ENCODE measurements around the gene IPCEF1.

Gene IPCEF1, protein sequence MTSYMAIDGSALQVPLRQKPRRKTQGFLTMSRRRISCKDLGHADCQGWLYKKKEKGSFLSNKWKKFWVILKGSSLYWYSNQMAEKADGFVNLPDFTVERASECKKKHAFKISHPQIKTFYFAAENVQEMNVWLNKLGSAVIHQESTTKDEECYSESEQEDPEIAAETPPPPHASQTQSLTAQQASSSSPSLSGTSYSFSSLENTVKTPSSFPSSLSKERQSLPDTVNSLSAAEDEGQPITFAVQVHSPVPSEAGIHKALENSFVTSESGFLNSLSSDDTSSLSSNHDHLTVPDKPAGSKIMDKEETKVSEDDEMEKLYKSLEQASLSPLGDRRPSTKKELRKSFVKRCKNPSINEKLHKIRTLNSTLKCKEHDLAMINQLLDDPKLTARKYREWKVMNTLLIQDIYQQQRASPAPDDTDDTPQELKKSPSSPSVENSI

DNA sequence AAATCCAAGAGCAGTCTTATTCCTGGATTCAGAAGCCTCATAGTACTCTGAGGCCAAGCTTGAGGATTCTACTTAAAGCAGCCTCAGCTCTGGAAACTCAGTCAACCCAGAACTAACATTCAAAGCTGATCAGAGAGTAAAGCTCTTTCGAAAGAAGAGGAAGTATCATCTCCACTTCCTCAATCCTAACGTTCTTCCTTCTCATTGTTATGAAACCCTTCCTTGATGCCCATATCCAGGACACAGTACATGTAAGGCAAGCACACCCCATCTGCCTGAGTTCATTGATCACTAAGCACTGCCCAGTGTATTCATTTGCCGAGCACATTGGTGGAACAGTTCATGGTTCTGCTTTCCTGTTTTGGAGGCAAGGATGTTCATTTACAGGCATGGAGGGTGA, at the start of gene IPCEF1:
Gene IPCEF1 (minus strand): TSS at position 114 of the 400 bp plus-strand sequence. CDS start 90,856 bp downstream, outside the sequence.
- no peak for DNase-seq (ENCODE audit: low spot score)

DNA sequence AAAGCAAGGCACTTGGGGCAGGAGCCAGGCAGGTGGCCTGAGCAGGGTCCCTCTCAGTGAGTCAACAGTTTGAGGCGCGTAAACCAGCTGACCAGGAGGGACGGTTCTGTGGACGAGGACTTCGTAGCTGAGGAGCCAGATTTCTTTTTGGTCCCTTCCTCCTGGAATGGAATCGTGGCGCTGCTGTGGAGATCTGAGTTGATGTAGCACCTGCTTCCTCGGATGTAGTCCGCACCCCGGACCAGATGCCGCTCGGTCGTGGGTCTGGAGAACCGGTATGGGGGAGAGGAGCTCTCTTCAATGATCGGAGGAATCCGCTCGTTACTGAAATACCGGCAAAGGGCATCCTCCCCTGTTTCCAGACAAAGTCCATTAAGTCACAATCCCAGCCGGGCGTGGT, 49.7 kb upstream of the IPCEF1 start:
- no peak for DNase-seq (ENCODE audit: low spot score)

DNA sequence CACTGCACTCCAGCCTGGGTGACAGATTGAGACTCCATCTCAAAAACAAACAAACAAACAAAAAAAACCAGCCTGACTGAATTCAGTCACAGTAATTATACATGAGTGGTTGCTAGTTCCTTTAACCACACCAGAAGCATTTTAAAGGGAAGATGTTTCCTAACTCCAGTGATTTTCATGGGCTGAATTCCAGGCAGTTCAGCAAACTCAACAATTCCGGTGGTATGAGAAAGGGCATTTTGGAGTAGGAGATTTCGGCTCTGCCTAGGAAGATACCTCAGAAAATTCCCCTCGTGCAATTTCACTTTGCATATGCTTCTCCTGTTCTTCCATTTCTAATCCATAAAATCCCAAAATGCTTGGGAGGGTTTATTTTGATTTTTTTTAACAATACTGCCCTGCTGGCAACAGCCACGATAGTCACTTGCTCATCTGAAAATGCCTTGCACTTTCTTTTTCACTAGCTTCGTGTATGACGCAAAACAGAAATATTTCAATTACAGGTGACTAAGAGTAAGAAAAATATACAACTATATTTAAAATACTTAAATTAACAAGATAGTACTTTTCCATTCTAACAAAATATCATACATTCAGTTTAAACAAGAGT, 48.3 kb upstream of the IPCEF1 start:
- DNase-seq (ENCODE audit: low spot score) = no peak

DNA sequence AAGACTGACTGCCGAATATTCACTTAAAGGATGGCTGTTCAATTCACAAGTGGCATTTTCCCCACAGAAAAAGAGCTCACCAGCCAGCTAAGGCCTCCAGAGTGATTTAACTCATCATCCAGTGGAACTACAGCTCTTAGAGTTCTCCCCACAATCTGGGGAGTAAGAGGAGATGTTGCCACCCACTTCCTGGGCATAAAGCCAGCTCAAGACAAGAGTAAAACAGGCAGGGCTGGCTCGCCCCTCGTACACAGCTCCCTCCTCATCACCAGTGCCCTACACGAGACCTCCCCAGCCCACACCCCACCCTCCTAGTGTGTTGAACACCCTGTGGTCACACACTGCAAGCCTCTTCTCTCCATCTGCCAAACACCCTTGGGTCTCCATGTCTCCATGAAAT, 47.2 kb upstream of the IPCEF1 start:
- DNase-seq (ENCODE audit: low spot score) = no peak

DNA sequence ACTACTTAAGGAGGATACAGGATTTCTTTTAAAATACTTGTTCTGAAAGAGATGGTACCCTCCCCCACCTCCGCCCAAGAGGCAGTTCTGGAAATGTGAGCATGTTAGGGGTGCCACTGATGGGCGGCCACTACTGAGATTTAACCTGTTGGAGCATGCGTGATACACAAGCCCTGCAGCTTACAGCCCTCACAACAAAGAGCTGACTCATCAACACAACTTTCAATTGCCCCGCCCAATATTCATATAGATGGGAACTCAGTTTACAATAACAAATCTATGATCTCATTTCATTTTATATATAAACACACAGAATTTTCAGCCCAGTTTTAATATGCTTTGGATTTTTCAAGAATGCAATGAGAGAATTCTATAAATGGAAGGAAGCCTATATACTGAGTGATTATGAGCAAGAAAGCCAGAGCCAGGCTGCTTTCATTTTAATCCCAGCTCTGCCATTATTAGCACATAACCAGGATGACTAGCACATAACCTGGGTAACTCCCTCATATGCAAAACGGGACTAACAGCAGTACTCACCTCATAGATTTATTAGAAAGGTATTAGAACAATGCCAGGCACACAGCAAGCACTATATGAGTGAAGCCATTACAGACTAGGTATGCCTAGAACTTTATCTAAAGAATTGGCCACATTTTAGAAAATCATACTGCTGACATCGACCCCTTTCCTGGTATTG, 45.6 kb upstream of the IPCEF1 start:
- no peak for DNase-seq (ENCODE audit: low spot score)

DNA sequence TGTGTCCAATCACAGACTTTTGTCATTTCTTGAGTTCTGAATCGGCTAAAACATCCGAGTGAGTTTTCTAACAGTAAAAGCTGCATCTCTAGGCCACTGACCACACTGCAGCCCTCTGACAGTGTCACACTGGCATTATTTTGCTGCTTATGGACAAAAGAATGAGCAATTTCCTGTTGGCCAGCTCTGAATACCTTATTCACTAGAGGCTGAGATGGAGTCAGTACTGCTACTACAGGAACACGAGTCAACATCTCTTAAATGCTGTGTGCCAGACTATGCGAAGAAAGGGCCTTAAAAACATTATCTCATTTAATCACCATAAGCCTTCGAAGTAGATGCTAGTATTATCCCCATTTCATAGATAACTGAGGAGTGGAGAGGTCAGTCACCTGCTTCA, 42.5 kb upstream of the IPCEF1 start:
- DNase-seq (ENCODE audit: low spot score) = no peak

DNA sequence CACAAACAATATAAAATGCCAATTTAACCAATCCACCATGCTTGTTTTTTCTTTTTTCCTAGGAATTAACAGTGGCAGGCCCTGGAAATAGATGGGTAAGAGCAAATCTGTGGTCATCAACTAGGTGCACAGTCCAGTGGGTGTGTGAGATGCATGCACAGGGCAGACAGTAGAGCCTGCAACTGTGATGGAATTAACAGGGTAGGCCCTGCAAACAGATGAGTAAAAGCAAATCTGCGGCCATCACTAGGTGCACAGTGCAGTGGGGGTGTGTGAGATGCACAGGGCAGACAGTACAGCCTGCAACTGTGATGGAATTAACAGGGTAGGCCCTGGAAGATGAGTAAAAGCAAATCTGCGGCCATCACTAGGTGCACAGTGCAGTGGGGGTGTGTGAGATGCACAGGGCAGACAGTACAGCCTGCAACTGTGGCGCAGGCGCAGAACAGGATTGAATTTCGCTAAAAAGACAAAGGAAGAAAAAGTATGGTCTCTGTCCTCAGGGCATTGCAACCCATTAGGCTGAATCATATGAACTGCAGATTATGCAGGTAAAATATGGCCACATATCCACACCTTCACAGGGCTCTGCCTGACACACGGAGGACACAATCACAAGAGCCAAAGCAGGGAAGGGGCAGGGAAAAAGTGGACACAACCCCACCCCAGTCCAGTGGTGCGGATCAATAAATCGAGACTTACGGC, 41.0 kb upstream of the IPCEF1 start:
- DNase-seq (ENCODE audit: low spot score) = no peak

DNA sequence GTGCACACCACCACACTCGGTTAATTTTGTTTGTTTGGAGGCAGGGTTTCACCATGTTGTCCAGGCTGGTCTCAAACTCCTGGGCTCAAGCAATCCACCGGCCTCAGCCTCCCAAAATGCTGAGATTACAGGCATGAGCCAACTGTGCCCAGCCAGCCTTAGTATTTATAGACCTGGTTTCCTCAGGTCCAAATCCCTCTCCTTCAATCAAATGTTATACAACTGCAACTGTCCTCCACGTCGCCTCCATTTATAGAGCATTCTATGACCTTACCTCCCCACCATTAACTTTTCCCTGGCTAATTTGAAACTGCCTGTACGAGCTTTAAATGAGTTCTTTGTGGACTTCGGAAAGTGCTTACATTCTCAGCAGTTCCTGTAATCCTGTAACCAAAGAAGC, 39.3 kb upstream of the IPCEF1 start:
- DNase-seq (ENCODE audit: low spot score) = no peak

DNA sequence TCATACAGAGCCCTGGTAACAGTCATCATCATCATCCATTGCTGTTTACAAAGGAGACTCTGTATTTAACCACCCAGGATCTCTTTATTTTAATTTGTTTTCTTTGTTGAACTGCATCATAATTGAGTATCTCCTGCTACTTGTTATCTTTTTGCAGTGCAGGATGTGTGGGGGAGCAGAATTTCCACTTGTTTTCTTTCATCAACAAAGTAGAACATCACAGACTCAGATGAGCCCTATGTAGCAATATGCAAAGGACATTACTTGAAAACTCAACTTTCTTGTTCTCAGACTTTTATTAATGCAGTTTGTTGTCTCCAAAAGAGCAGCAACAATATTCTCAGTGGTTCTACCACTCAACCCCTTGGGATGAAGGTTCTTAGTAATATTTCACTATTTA, 38.7 kb upstream of the IPCEF1 start:
- DNase-seq (ENCODE audit: low spot score) = no peak

DNA sequence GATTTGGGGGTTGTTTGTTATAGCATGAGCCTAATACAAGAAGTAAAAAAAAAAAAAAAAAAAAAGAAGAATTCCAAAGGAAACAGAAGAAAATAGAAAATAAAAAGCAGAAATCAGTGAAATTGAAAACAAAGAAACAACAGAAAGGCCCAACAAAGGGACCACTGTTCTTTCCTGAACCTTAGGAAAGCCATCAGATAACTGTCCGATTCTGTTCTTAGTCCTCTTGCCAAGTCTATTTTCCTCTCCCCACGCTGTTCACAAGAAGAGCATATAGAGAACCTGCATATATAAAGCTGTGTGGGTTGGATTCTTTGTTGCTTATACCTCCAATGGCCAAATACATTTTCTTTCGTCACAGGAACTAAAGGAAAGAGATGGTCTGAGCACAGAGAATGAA, 38.0 kb upstream of the IPCEF1 start:
- no peak for DNase-seq (ENCODE audit: low spot score)

DNA sequence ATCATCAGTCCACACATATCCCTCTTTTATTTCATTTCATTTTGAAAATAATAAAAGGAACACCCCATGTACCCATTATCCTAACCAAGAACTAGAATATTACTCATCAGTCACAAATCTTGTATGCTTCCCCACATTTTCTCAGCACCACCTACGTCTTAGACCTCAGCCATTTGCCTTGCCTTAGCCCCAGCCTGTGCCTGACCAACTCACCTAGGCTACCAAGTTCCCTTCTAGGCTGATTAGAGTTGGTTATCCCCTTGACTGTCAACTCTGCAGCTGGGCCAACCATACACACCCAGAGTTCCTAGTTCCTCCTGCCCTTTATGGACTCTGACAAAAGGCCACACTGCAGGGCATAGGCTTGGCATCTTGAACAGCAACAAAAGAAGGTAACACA, 33.4 kb upstream of the IPCEF1 start:
- no peak for DNase-seq (ENCODE audit: low spot score)

DNA sequence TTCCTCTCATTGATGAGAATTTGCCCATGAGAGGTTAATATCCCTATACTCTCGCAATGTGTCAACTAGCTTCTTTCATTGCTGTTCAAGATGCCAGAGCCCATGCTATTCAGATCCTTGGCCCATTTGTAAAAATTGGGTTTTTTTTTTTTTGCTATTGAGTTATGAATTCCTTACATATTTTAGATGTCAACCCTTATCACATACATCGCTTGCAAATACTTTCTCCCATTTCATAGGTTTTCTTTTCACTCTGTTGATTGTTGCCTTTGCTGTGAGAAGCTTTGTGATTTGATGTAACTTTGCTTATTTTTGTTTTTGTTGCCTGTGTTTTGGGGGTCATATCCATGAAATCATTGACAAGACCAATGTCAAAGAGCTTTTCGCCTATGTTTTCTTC, 32.2 kb upstream of the IPCEF1 start:
- no peak for DNase-seq (ENCODE audit: low spot score)

DNA sequence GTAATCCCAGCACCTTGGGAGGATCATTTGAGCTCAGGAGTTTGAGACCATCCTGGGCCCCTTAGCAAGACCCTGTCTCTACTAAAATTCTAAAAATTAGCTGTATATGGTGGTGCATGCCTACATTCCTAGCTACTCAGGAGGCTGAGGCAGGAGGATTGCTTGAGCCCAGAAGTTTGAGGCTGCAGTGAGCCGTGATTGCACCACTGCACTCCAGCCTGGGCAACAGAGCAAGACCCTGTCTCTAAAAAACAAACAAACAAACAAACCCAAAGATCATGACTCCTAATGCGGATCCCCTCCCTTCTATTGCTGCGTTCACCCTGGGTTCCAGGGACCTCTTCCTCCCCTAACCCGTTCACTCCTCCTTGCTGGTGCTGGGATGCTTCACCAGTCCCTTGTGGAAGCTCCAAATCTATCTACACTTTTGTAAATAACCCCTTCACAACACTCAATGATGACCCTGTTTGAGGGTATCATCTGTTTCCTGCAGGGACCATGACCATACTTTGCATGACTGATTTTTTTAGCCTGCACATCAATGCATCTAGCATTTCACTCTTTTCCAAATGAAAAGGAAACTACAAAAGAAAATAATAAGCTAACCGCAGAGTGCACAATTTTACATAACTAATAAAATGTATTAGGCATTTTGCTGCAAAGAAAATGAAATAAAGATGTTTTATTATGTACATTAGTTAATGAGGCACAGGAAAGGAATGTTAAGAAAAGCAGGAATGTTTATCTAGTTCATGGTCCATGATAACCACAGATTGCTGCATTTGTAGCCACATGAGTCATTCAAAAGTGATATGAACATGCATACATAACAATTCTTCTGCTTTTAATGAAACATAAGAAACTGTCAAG, 30.5 kb upstream of the IPCEF1 start:
- no peak for DNase-seq (ENCODE audit: low spot score)

DNA sequence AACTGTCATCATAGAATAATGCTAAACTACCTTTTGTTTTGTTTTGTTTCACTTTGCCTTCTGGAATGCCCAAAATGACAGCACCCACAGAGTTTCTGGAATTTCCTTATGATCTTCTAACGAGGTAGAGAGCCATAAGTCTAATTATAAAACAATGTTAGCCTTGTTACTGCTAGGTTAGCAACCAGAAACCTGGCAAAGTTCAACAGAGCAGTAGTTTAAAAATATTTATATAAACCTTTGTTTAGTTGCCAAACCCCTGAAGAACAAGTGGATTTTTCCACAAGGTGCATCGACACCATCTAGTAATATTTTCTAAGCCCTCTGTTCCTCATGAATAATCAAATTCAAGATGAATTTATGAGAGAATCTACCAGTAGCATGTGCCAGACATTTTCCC, 27.6 kb upstream of the IPCEF1 start:
- no peak for DNase-seq (ENCODE audit: low spot score)

DNA sequence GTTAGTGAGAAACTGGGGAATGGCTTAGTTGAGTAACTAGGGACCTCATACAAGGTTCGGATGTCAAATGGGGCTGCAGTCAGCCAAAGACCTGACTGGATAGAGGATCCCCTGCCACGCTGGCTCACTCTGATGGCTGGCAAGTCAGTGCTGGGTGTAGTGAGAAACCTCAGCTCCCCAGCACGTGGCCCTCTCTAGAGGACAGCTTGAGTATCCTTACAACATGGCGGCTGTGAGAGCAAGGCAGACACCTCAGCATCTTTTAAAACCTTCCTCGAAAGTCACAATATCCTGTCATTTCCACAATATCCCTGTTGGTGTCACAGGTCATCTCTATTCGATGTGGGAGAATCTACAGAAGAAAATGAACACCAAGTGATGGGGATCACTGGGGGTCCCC, 26.7 kb upstream of the IPCEF1 start:
- DNase-seq (ENCODE audit: low spot score) = no peak

DNA sequence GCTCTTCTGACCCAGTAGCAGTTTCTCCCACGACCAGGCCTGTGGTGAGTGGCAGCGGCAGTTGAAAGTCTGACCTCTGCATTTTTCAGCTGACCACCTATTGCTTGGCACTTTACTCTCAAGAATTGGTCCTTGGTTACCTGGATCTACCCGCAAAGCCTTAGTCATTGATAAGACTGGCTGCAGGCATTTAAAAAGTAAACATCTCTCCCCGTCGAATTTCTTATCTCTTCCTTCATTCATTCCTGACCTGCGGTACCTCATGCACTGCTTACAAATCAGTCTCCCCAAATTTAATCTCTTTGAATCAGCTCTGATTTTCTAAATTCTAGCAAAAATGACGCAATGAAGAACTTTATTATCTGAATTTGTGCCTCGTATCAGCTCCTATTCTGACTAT, 26.1 kb upstream of the IPCEF1 start:
- DNase-seq (ENCODE audit: low spot score) = no peak

DNA sequence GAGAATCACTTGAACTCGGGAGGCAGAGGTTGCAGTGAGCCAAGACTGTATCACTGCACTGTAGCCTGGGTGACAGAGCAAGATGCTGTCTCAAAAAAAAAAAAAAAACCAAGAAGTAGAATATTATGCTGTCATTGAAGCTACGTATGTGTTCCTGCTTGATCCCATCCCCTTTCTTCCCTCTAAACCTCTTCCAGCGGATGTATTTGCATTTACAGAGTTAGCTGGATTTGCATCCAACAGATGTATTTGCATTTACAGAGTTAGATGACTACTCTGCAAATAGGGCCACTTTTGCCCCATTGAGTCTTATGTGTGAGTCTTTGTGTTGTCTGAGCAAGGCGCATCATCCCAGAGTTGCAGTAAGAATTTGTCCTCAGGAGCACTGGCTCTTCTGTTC, 24.9 kb upstream of the IPCEF1 start:
- DNase-seq (ENCODE audit: low spot score) = no peak

DNA sequence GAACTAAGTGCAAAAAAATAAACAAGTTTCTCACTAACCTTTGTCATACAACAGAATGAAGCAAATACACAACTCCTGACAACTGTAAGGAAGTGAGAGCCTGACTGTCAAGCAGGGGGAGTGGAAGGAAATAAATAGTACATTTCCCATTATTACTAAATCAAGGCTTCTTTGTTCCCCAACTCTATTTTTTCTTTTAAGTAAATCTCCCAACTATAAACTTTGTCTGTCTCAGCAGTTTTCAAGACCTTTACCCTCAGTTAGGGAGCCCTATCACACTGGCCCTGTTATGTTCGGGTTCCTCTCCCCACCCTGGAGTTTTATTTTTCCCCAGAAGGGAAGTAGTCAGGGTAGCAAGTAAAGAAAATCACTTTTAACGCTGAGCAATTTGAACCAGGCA, 24.1 kb upstream of the IPCEF1 start:
- no peak for DNase-seq (ENCODE audit: low spot score)

DNA sequence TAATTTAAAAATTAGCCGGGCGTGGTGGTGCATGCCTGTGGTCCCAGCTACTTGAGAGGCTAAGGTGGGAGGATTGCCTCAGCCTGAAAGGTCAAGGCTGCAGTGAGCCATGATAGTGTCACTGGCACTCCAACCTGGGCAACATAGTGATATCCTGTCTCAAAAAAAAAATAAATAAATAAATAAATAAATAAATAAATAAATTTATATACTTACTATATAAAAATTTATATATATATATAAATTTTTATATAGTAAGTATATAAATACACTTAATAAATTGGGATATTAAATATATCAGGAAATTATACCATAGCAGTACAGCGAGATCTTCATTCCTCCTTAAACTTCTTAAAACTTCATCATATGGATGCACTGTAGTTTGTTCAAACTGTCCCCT, 23.0 kb upstream of the IPCEF1 start:
- DNase-seq (ENCODE audit: low spot score) = no peak

DNA sequence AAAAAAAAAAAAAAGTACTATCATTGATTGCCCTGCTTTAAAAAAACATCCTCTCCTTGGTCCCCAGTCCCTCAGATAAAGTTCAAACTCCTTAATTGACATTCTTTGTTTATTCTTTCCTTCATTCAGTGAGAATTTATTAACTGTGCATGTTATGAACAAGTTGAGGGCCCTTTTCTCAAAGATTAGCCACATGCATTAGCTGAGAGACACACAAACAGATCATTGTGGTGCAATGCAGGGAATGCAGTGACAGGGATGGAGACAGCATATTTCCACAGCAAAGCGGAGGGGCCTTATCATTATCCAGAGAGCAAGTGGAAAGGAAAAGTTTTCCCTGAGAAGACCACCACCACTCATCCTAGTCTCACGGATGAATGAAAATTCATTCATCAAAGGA, 21.9 kb upstream of the IPCEF1 start:
- no peak for DNase-seq (ENCODE audit: low spot score)

DNA sequence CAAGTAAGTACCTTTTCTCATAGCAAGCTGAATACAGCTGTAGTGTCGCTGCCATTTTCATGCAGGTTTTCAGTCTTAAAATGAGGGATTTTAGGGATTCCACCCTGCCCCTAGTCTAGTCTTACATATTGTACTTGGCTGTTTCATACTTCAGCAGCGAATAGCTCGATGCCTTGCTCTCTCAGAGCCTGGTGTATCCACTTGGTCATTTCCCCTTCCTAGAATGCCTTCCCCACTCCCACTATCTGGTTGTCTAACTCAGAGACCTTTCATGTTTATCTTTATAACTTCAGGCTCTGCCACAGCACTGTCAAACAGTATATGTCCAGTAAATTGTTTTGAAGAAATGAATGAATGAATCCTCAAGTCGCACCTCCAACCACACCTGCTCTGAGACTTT, 21.1 kb upstream of the IPCEF1 start:
- DNase-seq (ENCODE audit: low spot score) = no peak

DNA sequence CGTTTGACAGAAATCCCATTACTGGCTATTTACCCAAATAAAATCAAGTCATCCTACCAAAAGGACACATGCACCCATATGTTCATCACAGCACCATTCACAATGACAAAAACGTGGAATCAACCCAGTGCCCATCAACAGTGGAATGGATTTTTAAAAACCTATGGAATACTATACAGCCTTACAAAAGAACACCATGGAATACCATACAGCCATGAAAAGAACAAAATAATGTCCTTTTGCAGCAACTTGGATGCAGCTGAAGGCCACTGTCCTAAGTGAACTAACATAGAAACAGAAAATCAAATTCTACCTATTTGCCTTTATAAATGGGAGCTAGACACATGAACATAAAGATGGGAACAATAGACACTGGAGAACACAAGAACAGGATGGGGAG, 17.4 kb upstream of the IPCEF1 start:
- no peak for DNase-seq (ENCODE audit: low spot score)
